T47D (cell line): ENCODE measurements around the gene DCANP1.

Experiments
- DNase-seq, 2 experiments: peaks; one replicate each; pipeline versions ENCODE4 v3.0.0 to v3.0.0-alpha.2; 2011 to 2012; ENCODE audit warnings: low read depth in 1 of 2, low spot score in 1 of 2
- JUND ChIP-seq: IDR thresholded peaks from 2 replicates; pipeline ENCODE4 v1.6.1; 2012; ENCODE audit warnings: low read depth
- in situ Hi-C: cut with HindIII; loops from 2 replicates; pipeline ENCODE4 v1.10.0; 2016; ENCODE audit warnings: low sequenced_read_pairs, low pct_unique_long_range_greater_than_20kb

DCANP1 gene

DNA sequence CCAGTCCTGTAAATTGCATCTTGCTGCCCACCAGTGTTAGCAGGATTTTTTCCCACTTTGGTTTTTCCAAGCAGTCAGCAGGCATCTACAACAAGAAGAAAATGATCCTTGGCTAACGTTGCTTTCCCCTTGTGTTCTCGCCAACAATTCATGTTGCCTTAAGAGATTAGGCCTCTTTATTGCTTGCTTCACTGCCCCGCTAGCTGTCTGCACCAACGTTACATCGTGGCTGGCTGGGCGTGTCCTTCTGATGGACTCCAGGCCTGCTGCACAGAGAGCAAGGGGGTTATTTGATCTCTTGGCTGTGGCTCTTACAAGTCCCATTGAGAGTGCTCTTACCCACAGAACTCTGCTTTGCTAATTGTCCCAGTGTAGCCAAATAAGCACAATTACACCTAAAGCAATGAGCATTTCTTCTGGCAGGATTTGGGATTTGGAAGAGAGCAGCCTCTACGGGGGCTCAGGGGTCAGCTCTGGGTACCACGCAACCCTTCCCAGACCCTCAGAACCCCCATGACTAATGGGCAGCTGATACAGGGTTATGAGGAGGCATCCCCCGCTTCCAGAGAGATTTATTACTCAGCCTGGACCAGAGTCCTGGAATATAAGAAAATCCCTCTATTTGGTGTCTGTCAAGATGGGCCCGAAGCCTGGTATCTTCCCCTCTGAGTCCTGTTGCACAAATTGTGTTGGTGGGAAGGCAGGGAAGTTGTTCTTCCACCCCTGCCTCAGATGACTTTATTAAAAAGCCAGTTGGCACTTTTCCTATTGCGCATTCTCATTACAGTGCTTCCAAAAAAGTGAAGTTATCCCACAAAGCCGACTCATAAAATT is 17.6 kb downstream of the DCANP1 start:
- in situ Hi-C loops: no loop called here
- no peak for TF ChIP-seq JUND
- DNase-seq: no peak

DNA sequence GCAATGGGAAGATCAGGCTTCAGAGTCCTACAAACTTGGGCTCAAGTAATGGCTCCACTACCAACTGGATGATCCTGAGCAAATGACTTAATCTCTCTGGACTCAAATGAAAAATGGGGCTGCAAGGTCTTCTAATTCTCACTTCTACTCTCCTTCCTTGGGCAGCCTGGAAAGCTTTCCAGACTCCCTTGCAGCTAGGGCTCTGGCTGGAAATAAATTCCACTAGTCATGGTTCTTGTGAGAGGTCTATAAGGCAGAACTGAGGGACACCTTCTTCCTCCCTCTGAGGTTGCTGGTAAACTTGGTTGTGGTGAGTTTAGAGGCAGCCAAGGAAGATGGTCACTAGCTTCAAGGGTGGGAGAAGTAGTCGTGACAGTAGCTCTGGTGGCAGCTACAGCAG is 18.6 kb downstream of the DCANP1 start:
- no peak for TF ChIP-seq JUND
- no peak for DNase-seq
- in situ Hi-C loops: no loop called here

DNA sequence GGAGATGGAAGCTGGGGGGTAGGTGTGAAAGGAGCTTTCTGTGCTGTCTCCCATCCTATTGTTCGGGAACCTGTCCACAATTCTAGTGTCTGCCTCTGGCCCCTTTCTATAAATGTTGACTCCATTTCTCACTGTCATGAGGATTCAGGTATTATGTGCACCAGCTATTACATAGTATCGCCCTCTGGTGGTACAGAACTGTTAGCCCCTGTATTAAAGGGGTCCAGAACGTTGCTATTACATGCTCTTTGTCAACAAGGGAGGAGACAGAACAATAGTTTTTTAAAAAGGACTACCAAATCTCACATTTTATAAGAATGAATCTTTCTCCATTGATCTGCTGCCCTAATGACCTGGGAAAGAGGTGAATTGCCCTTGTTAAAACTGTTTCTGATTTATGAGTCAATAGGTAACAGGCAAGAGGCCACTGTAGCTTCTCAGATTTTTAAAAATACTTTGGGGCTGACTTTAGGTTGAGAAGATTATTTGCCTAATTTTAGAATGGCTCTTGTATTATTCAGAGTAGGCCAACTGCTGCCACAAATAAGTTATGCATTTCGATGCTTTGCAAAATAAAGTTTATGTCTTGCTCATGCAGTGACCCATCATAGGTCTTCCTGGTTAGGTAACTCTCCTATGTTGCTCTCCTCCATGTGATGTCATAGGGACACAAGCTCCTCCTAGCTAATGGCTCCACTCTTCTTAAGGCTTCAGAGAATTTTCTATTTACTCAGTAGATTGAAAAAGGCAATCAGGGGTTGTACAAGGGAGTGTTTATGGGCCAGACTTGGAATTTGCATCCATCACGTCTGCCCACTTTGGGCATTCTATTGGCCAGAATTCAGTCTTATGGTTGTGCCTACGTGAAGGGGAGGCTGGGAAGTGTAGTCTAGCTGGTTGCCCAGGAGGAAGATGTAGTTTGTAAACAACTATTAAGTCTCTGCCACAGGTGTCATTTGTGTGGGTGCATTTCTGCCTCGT is 20.8 kb downstream of the DCANP1 start:
- in situ Hi-C loops: no loop called here
- DNase-seq: peak in 1 of 2 experiments; percentile 62
- TF ChIP-seq JUND: no peak

DNA sequence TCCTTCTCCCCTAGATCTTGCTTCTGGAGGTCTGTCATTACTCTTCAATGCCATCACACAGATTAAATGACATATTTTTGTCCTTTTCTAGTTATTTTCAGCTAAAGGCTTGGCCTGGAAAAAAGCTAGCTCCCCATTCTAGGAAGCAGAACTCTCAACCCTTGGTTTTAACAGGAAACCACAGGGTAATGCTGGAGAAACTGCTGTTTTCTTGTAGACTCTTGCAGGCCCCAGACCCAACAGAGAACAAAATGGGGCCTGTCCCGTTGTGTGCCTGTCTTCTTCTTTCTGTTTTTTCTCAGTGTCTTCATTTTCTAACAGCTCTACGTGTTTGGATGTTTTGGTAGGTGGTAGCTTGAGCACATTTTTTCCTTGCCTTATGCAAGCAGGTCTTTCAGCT is 21.5 kb downstream of the DCANP1 start:
- no peak for TF ChIP-seq JUND
- no peak for DNase-seq
- in situ Hi-C loops: no loop called here

DNA sequence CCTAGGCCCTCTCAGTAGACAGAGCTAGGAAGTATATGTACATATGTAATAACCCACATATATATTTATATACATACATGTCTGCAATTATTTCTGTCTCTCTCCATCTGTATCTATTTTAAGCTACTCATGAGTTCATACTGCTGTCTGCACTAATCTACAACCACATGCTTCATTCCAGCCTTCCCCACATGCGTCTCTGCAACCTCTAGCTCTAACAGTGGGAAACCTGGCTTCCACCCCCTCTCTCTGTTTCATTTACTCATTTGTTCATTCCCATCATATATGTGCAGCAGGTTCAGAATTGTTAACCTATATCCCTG is 23.3 kb downstream of the DCANP1 start:
- in situ Hi-C loops: no loop called here
- no peak for DNase-seq
- no peak for TF ChIP-seq JUND

DNA sequence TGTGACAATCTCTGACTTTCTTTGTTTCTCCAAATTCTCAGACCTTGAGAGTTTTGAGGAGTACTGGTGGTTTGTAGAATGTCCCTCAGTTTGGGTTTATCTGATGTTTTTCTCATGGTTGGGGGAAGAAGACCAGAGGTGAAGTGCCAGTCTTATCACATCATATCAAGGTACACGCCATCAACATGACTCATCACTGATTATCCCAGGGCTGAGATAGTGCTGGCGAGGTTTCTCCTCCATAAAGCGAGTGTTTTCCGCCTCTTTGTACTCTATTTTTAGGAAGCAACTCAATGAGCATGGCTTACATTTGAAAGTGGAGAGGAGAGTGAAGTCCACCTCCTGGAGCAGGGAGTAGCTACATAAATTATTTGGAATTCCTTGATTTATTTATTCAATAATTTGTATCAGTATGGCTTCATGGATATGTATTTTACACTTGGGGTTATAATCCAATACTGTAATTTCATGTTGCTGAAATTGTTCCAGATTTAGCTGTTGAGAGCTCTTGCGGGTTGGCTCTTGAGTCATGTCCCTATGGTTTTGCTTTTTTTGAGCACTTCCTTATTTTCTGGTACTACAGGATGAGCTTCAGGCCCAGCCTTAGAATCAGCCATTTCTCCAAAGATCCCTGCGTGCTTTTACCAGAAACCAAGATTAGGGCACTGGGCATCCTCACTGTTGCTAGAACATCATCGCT is 23.9 kb downstream of the DCANP1 start:
- in situ Hi-C loops: no loop called here
- no peak for TF ChIP-seq JUND
- DNase-seq: no peak

DNA sequence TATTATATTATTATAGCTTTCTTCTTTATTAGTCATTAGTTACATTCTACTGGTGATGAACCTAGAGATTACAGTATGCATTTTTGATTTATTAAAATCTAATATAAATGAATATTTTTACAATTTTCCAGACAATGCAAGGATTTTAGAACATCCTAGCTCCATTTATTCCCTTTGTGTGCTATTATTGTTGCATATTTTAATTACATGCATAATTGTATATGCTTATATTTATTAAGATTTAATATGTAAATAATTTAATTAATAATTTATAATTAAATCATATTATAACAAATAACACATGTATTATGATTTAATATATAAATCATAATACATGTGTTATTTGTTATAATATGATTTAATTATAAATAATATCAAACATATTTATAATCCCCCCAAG is 24.7 kb downstream of the DCANP1 start:
- TF ChIP-seq JUND: no peak
- DNase-seq: no peak
- in situ Hi-C loops: no loop called here

DNA sequence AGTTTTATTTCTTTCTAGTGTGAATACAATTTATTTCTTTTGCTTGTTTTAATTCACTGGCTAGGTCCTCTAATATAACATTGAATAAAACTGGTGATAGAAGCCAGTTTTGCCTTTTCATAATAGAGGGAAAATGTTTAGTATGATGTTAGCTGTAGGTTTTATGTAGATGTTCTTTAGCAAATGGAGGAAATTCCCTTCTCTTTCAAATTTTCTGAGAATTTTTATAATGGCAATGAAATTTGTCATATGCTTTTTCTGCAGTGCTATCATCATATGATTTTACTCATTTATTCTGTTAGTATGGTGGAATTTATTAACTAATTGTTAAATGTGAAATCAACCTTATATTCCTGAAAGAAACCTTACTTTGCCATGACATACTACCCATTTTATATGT is 30.1 kb downstream of the DCANP1 start:
- in situ Hi-C loops: no loop called here
- no peak for DNase-seq
- no peak for TF ChIP-seq JUND

DNA sequence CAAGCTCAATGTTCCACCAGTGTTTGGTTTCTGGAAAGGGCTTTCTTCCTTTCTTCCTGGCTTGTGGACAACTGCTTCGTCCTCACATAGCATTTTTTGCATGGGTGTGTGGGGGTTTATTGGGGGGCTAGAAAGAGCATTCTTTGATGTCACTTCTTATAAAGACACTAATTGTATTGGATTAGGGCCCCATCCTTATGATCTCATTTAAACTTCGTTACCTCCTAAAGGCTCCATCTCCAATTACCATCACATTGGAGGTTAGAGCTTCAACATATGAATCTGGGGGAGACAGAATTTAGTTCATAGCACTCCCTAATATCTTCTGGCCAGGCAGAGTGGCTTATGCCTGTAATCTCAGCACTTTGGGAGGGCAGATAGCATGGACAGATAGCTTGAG is 42.1 kb downstream of the DCANP1 start:
- in situ Hi-C loops: no loop called here
- no peak for DNase-seq
- no peak for TF ChIP-seq JUND

DNA sequence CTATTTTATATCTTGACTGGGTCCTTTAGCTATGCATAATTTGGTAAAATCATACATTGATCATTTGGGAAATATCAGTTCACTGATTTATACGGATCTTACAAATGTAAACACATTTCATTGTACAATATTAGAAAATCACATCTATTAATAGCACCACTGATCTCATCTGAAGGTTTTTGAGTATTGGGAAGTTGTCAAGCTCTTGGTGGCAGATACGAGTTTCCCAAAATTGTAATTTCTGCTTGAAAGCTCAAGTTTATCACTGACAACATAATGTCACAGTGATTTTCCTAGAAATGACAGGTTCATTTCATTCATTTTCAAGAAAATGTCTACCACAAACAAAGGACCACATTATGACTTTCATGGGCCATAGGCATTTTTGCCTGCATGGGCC is 45.1 kb downstream of the DCANP1 start:
- TF ChIP-seq JUND: no peak
- in situ Hi-C loops: no loop called here
- DNase-seq: no peak

DNA sequence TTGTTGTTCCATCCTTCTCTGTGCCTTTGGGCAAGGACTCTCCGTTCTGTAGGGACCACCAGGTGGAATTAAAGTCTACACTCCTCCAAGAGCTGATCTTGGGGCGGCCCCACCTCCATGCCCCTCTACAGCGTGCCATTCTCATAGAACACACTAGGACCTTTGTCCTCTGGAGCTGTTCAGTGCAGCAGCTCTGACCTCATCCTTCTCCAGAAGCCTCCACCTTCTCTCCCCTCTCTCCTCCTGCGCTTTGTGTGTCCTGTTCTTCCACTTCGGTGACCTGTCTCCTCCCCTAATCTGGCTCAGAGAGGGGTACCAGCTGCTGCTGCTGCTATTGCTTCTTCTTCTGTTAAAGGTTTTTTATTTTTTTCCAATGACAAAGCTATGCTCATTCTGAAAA is 46.3 kb downstream of the DCANP1 start:
- in situ Hi-C loops: no loop called here
- TF ChIP-seq JUND: no peak
- DNase-seq: no peak

DNA sequence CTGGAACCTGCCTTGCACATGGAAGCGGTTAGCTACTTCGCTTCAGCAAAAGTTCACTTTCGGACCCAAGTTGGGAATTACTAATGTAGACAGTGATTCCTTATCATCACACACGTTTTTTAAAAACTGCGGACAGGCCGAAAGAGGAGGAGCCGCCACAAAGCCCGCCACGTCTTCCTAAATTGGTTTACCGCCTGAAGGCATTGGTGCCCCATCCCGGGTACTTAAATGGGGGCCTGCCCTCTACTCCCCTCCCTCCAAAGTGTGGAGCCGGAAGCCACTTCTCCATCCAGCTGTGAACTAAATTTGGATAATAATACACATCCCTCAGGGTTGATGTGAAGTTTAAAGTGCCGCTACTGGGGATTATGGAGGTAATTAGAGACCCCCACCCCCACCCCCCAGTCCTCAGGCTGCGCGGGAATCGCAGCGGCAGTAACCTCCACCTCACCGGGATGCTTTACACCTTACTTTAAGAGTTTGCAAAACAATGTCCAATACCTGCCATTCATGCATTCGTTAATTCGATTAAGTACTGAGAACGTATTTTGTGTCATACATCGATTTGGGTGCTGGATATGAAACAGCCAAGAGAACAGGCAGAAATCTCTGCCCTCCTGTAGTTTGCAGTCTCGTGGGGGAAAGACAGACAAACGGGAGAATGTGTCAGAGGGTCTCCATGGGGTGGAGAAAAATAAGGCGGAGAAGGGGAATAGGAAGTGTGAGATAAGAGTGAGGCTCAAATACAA is 47.2 kb downstream of the DCANP1 start:
- no peak for DNase-seq
- TF ChIP-seq JUND: no peak
- in situ Hi-C loops: no loop called here
